Neural cell (in vitro differentiated cells): ENCODE measurements around the gene CCDC7. TPM values are rescaled to one million over a fixed set of nuclear protein-coding genes. Genes with fewer than 3 reads are reported as not detected.

Source experiments
- H2AFZ ChIP-seq: fragments of 200-600, 300-800 bp; sonication (generic), shearing (Covaris generic); 2 replicates; pipeline ENCODE4 v1.6.0; 2014; ENCODE audit warnings: low read depth, mild to moderate bottlenecking, antibody characterized with exemption, low read length, moderate library complexity
- H3F3A ChIP-seq: fragments of 200-600 bp; shearing (Covaris generic); 2 replicates; pipeline ENCODE4 v1.6.1; 2016; ENCODE audit warnings: mild to moderate bottlenecking, moderate library complexity, mixed read lengths, antibody characterized with exemption, low read length; ENCODE audit not compliant: insufficient read depth, poor library complexity, severe bottlenecking
- H3K27ac ChIP-seq: fragments of 200-600, 300-800 bp; sonication (generic), shearing (Covaris generic); 2 replicates; pipeline ENCODE4 v1.5.1; 2014; ENCODE audit warnings: mild to moderate bottlenecking, low read length, moderate library complexity
- H3K27me3 ChIP-seq: fragments of 300-800, 200-600 bp; sonication (generic), shearing (Covaris generic); 2 replicates; pipeline ENCODE4 v1.6.0; 2014; ENCODE audit warnings: mild to moderate bottlenecking, low read depth, low read length, moderate library complexity; ENCODE audit not compliant: insufficient read depth
- H3K36me3 ChIP-seq: fragments of 300-800, 200-600 bp; sonication (generic), shearing (Covaris generic); 2 replicates; pipeline ENCODE4 v1.5.1; 2014; ENCODE audit warnings: mild to moderate bottlenecking, antibody characterized with exemption, low read length, moderate library complexity; ENCODE audit not compliant: insufficient read depth
- H3K4me2 ChIP-seq: fragments of 300-800, 200-600 bp; sonication (generic), shearing (Covaris generic); 2 replicates; pipeline ENCODE4 v1.6.0; 2014; ENCODE audit warnings: mild to moderate bottlenecking, low read length
- H3K4me3 ChIP-seq: fragments of 300-800, 200-600 bp; sonication (generic), shearing (Covaris generic); 2 replicates; pipeline ENCODE4 v1.5.1; 2014; ENCODE audit warnings: mild to moderate bottlenecking, low read length, moderate library complexity
- H3K79me2 ChIP-seq: fragments of 200-600 bp; shearing (Covaris generic); replicated peaks from 2 replicates; pipeline ENCODE4 v1.6.0; 2014; ENCODE audit warnings: mild to moderate bottlenecking, low read length, moderate library complexity; ENCODE audit not compliant: insufficient read depth
- H3K9ac ChIP-seq: fragments of 300-800, 200-600 bp; sonication (generic), shearing (Covaris generic); 2 replicates; pipeline ENCODE4 v1.6.1; 2016; ENCODE audit warnings: mild to moderate bottlenecking, low read length, mixed read lengths
- H3K9me2 ChIP-seq: fragments of 200-600 bp; shearing (Covaris generic); 2 replicates; pipeline ENCODE4 v1.6.1; 2016; ENCODE audit warnings: mild to moderate bottlenecking, low read length, mixed read lengths; ENCODE audit not compliant: insufficient read depth
- H3K9me3 ChIP-seq: fragments of 200-600, 300-800 bp; sonication (generic), shearing (Covaris generic); 2 replicates; pipeline ENCODE4 v1.6.1; 2016; ENCODE audit warnings: mild to moderate bottlenecking, mixed run types, low read length, moderate library complexity, mixed read lengths
- H4K20me1 ChIP-seq: fragments of 200-600 bp; shearing (Covaris generic); 2 replicates; pipeline ENCODE4 v1.6.1; 2016; ENCODE audit warnings: mild to moderate bottlenecking, mixed run types; ENCODE audit not compliant: insufficient read depth
- EP300 ChIP-seq: fragments of 450-650 bp; conservative IDR thresholded peaks from 2 replicates; pipeline ENCODE4 v1.6.1; 2014; ENCODE audit warnings: antibody characterized with exemption, mild to moderate bottlenecking, moderate library complexity; ENCODE audit not compliant: poor library complexity, severe bottlenecking
- EZH2 ChIP-seq: fragments of 200-600, 300-800 bp; shearing (Covaris generic), sonication (generic); IDR thresholded peaks from 2 replicates; pipeline ENCODE4 v1.6.1; 2014; ENCODE audit warnings: antibody characterized with exemption, low read length, borderline replicate concordance, mild to moderate bottlenecking; ENCODE audit not compliant: insufficient read depth, poor library complexity, severe bottlenecking
- MXI1 ChIP-seq: fragments of 450-650 bp; conservative IDR thresholded peaks from 2 replicates; pipeline ENCODE4 v1.6.1; 2014; ENCODE audit warnings: antibody characterized with exemption, mild to moderate bottlenecking; ENCODE audit not compliant: poor library complexity, severe bottlenecking
- POLR2AphosphoS5 ChIP-seq: IDR thresholded peaks from 2 replicates; pipeline ENCODE4 v1.6.1; 2012
- RAD21 ChIP-seq: fragments of 450-650 bp; conservative IDR thresholded peaks from 2 replicates; pipeline ENCODE4 v1.6.1; 2014; ENCODE audit warnings: antibody characterized with exemption, mild to moderate bottlenecking, moderate library complexity
- REST ChIP-seq: IDR thresholded peaks from 2 replicates; pipeline ENCODE4 v1.6.1; 2012; ENCODE audit warnings: borderline replicate concordance
- SMC3 ChIP-seq: fragments of 450-650 bp; conservative IDR thresholded peaks from 2 replicates; pipeline ENCODE4 v1.6.1; 2014; ENCODE audit warnings: antibody characterized with exemption, mild to moderate bottlenecking, moderate library complexity; ENCODE audit not compliant: poor library complexity
- TAF1 ChIP-seq: IDR thresholded peaks from 2 replicates; pipeline ENCODE4 v1.6.1; 2012; ENCODE audit warnings: low read depth
- polyA plus RNA-seq: library from polyadenylated mRNA; depleted of rRNA; stranded (reverse); fragments of >200 nt; gene quantifications from 2 replicates; pipeline ENCODE4 v1.2.3, GENCODE V29; 2014
- TF ChIP-seq, protein P1 (sequence below): fragments of 450-650 bp; IDR thresholded peaks from 2 replicates; pipeline ENCODE4 v1.5.1; 2014; ENCODE audit warnings: antibody characterized with exemption, mild to moderate bottlenecking, moderate library complexity; ENCODE audit not compliant: poor library complexity, severe bottlenecking

Gene CCDC7
- polyA plus RNA-seq, 1 donor from 2014 or later, result 5.1 TPM

DNA sequence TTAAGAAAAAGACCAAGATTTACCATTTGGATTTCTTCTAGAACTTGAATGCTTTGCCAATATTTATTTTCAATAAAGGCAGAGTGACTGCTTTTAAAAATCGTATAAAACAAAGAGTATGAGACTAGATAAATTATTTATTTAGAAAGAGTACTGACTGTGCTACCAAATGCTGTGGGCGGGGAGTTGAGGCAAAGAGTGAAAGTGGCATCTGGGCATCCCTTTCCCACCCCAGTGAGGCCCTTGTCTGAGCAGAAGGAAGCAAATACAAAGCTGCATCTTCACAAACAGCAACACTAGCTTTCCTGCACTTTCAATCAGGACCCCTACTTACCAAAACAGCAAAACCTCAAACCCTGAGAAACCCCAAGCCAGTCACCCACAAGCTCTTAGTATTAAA is 477.2 kb downstream of the CCDC7 start:
- H3K4me3 ChIP-seq, result no peak overlapping the region
- H3K9me3 ChIP-seq, result no peaks in the 10 kb centered on the region
- H3K9me2 ChIP-seq, result no peaks in the 10 kb centered on the region
- TF ChIP-seq EP300, result no peak
- no peak for TF ChIP-seq REST
- TF ChIP-seq POLR2AphosphoS5, result no peak
- TF ChIP-seq, protein P1, sequence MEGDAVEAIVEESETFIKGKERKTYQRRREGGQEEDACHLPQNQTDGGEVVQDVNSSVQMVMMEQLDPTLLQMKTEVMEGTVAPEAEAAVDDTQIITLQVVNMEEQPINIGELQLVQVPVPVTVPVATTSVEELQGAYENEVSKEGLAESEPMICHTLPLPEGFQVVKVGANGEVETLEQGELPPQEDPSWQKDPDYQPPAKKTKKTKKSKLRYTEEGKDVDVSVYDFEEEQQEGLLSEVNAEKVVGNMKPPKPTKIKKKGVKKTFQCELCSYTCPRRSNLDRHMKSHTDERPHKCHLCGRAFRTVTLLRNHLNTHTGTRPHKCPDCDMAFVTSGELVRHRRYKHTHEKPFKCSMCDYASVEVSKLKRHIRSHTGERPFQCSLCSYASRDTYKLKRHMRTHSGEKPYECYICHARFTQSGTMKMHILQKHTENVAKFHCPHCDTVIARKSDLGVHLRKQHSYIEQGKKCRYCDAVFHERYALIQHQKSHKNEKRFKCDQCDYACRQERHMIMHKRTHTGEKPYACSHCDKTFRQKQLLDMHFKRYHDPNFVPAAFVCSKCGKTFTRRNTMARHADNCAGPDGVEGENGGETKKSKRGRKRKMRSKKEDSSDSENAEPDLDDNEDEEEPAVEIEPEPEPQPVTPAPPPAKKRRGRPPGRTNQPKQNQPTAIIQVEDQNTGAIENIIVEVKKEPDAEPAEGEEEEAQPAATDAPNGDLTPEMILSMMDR, result no peak
- no peak for TF ChIP-seq TAF1
- TF ChIP-seq EZH2, result no peak
- TF ChIP-seq RAD21, result no peak
- no peak for TF ChIP-seq MXI1
- no peak for TF ChIP-seq SMC3
- no peaks in the 10 kb centered on the region for H3F3A ChIP-seq
- H3K36me3 ChIP-seq, result peaks cover 41% of the 10 kb centered on the region
- H3K27me3 ChIP-seq, result no peaks in the 10 kb centered on the region
- no peak overlapping the region for H3K9ac ChIP-seq
- no peak overlapping the region for H2AFZ ChIP-seq
- H3K4me2 ChIP-seq, result no peak overlapping the region
- H3K79me2 ChIP-seq, result no peaks in the 10 kb centered on the region
- H3K27ac ChIP-seq, result no peak overlapping the region
- no peaks in the 10 kb centered on the region for H4K20me1 ChIP-seq

DNA sequence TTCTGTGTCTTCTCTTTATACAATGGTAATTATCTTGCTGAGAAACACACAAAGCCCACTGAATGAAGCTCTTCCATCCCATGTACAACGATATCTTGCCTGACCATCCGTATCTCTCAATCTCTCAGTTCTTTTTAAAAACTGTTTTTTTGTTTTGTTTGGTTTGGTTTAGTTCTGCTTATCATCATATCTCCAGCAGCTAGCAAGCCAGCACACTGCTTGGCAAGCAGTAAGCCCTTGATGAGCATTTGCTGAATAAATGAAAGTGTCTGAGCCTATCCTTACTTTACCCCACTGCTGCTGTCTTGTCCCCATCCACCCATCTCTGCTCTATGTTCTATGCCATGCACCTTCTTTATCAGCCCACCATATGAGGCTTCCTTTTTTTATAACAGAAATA is 477.9 kb downstream of the CCDC7 start:
- H3K27ac ChIP-seq, result no peak overlapping the region
- no peaks in the 10 kb centered on the region for H3K9me3 ChIP-seq
- H3K79me2 ChIP-seq, result no peaks in the 10 kb centered on the region
- no peak overlapping the region for H3K4me2 ChIP-seq
- no peaks in the 10 kb centered on the region for H3K27me3 ChIP-seq
- H3K4me3 ChIP-seq, result no peak overlapping the region
- H3F3A ChIP-seq, result no peaks in the 10 kb centered on the region
- H3K9me2 ChIP-seq, result no peaks in the 10 kb centered on the region
- TF ChIP-seq TAF1 (no peak), EZH2 (no peak), REST (no peak)
- no peak overlapping the region for H3K9ac ChIP-seq
- H4K20me1 ChIP-seq, result no peaks in the 10 kb centered on the region
- peaks cover 41% of the 10 kb centered on the region for H3K36me3 ChIP-seq
- H2AFZ ChIP-seq, result no peak overlapping the region

Other genes with a start within 250 kb of the CCDC7 start
- gene EPC1, start 99.0 kb upstream of the CCDC7 start, polyA plus RNA-seq, result 127 and 137 TPM in 2 replicates